Measurements from ENCODE around the gene KRTAP2-3. TPM values are rescaled to one million over a fixed set of nuclear protein-coding genes. Genes with fewer than 3 reads are reported as not detected.

Gene KRTAP2-3
- total RNA-seq, 1 donor from 2014 or later = not detected

DNA sequence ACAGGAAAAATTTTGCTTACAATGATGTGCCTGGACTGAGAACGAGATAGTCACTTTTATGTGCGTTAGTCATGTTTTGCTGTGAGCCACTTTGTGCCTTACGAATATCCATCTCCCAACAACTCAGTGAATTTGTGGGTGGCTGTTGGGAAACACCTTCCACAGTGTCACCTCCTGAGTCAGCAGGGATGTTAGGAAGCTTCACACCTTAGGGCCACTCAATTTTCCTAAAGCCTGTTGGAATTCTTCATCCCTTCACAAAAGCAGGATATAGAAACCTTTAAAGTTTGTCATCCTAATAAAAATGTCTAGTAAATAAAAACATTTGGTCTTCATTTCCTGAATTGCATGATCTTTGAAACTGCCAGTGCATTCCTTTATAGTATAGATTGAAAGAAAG lies 46.7 kb downstream of the KRTAP2-3 start:
- Mint-ChIP-seq H3K27me3 (ENCODE audit: low read depth) (peaks cover 18% of the 10 kb centered on the region), H3K4me1 (ENCODE audit: low read depth) (no peaks in the 10 kb centered on the region), H3K4me3 (ENCODE audit: low read depth) (no peak overlapping the region), H3K27ac (no peak overlapping the region), H3K9me3 (no peaks in the 10 kb centered on the region), H3K36me3 (ENCODE audit: low read depth) (no peaks in the 10 kb centered on the region)
- intact Hi-C loops (cut with micrococcal nuclease) = no loop called here
- DNase-seq (ENCODE audit: low spot score) = no peak

DNA sequence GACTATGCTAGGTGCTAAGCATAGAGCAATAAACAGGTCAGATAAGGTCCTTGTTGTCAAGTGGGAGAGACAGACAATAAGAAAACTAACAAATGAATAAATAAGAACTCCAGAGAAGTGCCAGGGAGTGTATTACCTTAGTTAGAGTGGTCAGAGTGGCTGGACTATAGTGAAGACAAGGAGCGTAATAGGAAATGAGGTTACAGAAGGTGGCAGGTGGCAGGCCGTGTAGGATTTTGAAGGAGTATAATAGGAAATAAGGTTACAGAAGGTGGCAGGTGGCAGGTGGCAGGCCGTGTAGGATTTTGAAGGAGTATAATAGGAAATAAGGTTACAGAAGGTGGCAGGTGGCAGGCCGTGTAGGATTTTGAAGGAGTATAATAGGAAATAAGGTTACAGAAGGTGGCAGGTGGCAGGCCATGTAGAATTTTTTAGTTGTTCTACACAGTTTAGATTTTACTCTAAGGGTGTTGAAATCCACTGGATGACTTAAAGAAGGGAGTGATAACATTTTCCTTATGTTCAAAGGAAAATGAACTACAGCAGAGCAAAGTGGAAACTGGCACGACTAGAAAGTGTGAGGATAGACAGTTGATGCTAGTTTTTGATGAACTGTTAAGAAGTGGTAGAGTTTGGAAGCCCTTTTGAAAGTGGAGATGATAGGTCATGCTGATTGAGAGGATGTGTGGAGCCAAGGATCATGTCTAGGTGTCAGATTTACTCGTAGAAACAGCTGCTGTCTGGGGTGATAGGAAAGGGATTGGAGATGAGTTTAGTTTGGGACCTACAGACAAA lies 47.4 kb downstream of the KRTAP2-3 start:
- no peak for DNase-seq (ENCODE audit: low spot score)
- intact Hi-C loops (cut with micrococcal nuclease) = no loop called here

GRCh38 chr17:41010441-41010840 lies 49.5 kb downstream of the KRTAP2-3 start:
- H3K36me3 Mint-ChIP-seq (ENCODE audit: low read depth) = no peaks in the 10 kb centered on the region
- H3K9me3 Mint-ChIP-seq = no peaks in the 10 kb centered on the region
- H3K27ac Mint-ChIP-seq = no peak overlapping the region
- no peak overlapping the region for H3K4me3 Mint-ChIP-seq (ENCODE audit: low read depth)
- peaks cover 13% of the 10 kb centered on the region for H3K27me3 Mint-ChIP-seq (ENCODE audit: low read depth)
- H3K4me1 Mint-ChIP-seq (ENCODE audit: low read depth) = no peaks in the 10 kb centered on the region
- no peak for DNase-seq (ENCODE audit: low spot score)
- intact Hi-C loops (cut with micrococcal nuclease) = no loop called here

More for the DNA sequence above, 47.4 kb downstream of the KRTAP2-3 start:
- H3K27me3 Mint-ChIP-seq (ENCODE audit: low read depth) = peaks cover 15% of the 10 kb centered on the region
- no peak overlapping the region for H3K4me3 Mint-ChIP-seq (ENCODE audit: low read depth)
- no peaks in the 10 kb centered on the region for H3K36me3 Mint-ChIP-seq (ENCODE audit: low read depth)
- no peaks in the 10 kb centered on the region for H3K9me3 Mint-ChIP-seq
- H3K4me1 Mint-ChIP-seq (ENCODE audit: low read depth) = no peaks in the 10 kb centered on the region
- no peak overlapping the region for H3K27ac Mint-ChIP-seq

DNA sequence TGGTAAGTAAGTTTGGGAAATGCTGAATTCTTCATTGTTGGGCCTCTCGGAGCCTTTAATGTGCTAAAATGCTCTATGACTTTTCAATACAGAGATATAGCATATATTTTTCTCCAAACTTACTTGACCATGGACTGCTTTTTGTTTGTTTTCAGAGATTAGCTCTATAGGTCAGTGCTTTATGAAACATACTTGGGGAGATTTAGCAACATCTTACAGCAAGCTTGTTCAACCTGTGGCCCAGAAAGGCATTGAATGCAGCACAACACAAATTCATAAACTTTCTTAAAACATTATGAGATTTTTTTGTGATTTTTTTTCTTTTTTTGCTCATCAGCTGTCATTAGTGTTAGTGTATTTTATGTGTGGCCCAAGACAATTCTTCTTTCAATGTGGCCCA lies 50.0 kb downstream of the KRTAP2-3 start:
- no peak overlapping the region for H3K27ac Mint-ChIP-seq
- H3K4me3 Mint-ChIP-seq (ENCODE audit: low read depth) = no peak overlapping the region
- H3K36me3 Mint-ChIP-seq (ENCODE audit: low read depth) = no peaks in the 10 kb centered on the region
- H3K9me3 Mint-ChIP-seq = no peaks in the 10 kb centered on the region
- no peak for DNase-seq (ENCODE audit: low spot score)
- peaks cover 13% of the 10 kb centered on the region for H3K27me3 Mint-ChIP-seq (ENCODE audit: low read depth)
- no peaks in the 10 kb centered on the region for H3K4me1 Mint-ChIP-seq (ENCODE audit: low read depth)
- intact Hi-C loops (cut with micrococcal nuclease) = no loop called here

DNA sequence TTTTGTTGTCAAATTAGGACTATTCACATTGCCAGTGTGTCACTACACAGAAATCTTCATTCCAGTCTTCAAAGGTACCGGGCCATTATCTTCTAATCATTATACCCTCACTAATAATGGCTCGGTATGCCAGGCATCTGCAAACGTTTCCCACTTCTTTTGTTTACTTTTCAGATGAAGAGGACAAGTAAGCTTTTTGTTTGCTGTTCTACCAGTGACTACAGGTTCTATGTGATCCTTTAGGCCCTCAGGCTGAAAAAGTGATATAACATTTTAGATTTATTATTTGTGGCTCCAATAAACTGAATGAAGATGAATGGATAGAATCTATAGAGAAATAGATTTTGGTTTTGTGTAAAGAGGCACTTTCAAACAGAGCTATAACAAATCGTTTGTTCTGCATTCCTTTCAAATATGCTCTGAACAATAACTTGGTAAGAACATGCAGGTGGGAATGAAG lies 50.6 kb downstream of the KRTAP2-3 start:
- Mint-ChIP-seq H3K27ac (no peak overlapping the region), H3K4me3 (ENCODE audit: low read depth) (no peak overlapping the region), H3K4me1 (ENCODE audit: low read depth) (no peaks in the 10 kb centered on the region), H3K36me3 (ENCODE audit: low read depth) (no peaks in the 10 kb centered on the region), H3K9me3 (no peaks in the 10 kb centered on the region), H3K27me3 (ENCODE audit: low read depth) (peaks cover 13% of the 10 kb centered on the region)
- DNase-seq (ENCODE audit: low spot score) = no peak
- intact Hi-C loops (cut with micrococcal nuclease) = no loop called here

Other genes with a start within 250 kb of the KRTAP2-3 start
- 27.8 and 29.1 TPM in 2 replicates for gene KRT10, start 237.5 kb downstream of the KRTAP2-3 start, total RNA-seq
- gene KRT12, start 192.9 kb downstream of the KRTAP2-3 start, total RNA-seq = not detected in 2 replicates
- gene KRT20, start 174.9 kb downstream of the KRTAP2-3 start, total RNA-seq = not detected in 2 replicates
- gene KRT23, start 122.5 kb downstream of the KRTAP2-3 start, total RNA-seq = not detected in 2 replicates
- gene KRT39, start 93.2 kb downstream of the KRTAP2-3 start, total RNA-seq = not detected in 2 replicates
- not detected in 2 replicates for gene KRT40, start 75.8 kb downstream of the KRTAP2-3 start, total RNA-seq
- gene KRTAP3-3, start 66.0 kb downstream of the KRTAP2-3 start, total RNA-seq = not detected in 2 replicates
- not detected in 2 replicates for gene KRTAP3-2, start 60.2 kb downstream of the KRTAP2-3 start, total RNA-seq
- gene KRTAP3-1, start 51.0 kb downstream of the KRTAP2-3 start, total RNA-seq = not detected in 2 replicates
- gene KRTAP1-5, start 32.9 kb downstream of the KRTAP2-3 start, total RNA-seq = not detected in 2 replicates
- gene KRTAP1-4, start 29.9 kb downstream of the KRTAP2-3 start, total RNA-seq = not detected in 2 replicates
- not detected in 2 replicates for gene KRTAP1-3, start 25.2 kb downstream of the KRTAP2-3 start, total RNA-seq
- gene KRTAP1-1, start 18.7 kb downstream of the KRTAP2-3 start, total RNA-seq = not detected in 2 replicates
- not detected in 2 replicates for gene KRTAP2-1, start 12.8 kb downstream of the KRTAP2-3 start, total RNA-seq
- gene KRTAP2-2, start 4.9 kb downstream of the KRTAP2-3 start, total RNA-seq = not detected in 2 replicates
- not detected in 2 replicates for gene KRTAP2-4, start 5.8 kb upstream of the KRTAP2-3 start, total RNA-seq
- not detected in 2 replicates for gene KRTAP4-7, start 24.0 kb upstream of the KRTAP2-3 start, total RNA-seq
- not detected in 2 replicates for gene KRTAP4-8, start 38.0 kb upstream of the KRTAP2-3 start, total RNA-seq
- not detected in 2 replicates for gene KRTAP4-16, start 42.1 kb upstream of the KRTAP2-3 start, total RNA-seq
- gene KRTAP4-9, start 45.3 kb upstream of the KRTAP2-3 start, total RNA-seq = not detected in 2 replicates
- gene KRTAP4-11, start 58.3 kb upstream of the KRTAP2-3 start, total RNA-seq = not detected in 2 replicates
- gene KRTAP4-12, start 64.1 kb upstream of the KRTAP2-3 start, total RNA-seq = not detected in 2 replicates
- gene KRTAP4-6, start 80.4 kb upstream of the KRTAP2-3 start, total RNA-seq = not detected in 2 replicates
- gene KRTAP4-5, start 89.7 kb upstream of the KRTAP2-3 start, total RNA-seq = not detected in 2 replicates
- gene KRTAP4-4, start 100.6 kb upstream of the KRTAP2-3 start, total RNA-seq = not detected in 2 replicates
- gene KRTAP4-3, start 108.1 kb upstream of the KRTAP2-3 start, total RNA-seq = not detected in 2 replicates
- gene KRTAP4-2, start 118.1 kb upstream of the KRTAP2-3 start, total RNA-seq = not detected in 2 replicates
- not detected in 2 replicates for gene KRTAP4-1, start 124.8 kb upstream of the KRTAP2-3 start, total RNA-seq
- not detected in 2 replicates for gene KRTAP9-1, start 129.8 kb upstream of the KRTAP2-3 start, total RNA-seq
- not detected in 2 replicates for gene KRTAP9-2, start 166.5 kb upstream of the KRTAP2-3 start, total RNA-seq
- not detected in 2 replicates for gene KRTAP9-3, start 172.3 kb upstream of the KRTAP2-3 start, total RNA-seq
- not detected in 2 replicates for gene KRTAP9-8, start 177.9 kb upstream of the KRTAP2-3 start, total RNA-seq
- gene KRTAP9-4, start 189.6 kb upstream of the KRTAP2-3 start, total RNA-seq = not detected in 2 replicates
- not detected in 2 replicates for gene KRTAP9-9, start 195.3 kb upstream of the KRTAP2-3 start, total RNA-seq
- gene KRTAP9-6, start 205.3 kb upstream of the KRTAP2-3 start, total RNA-seq = not detected in 2 replicates
- not detected in 2 replicates for gene KRTAP9-7, start 215.6 kb upstream of the KRTAP2-3 start, total RNA-seq
- gene KRTAP29-1, start 242.7 kb upstream of the KRTAP2-3 start, total RNA-seq = not detected in 2 replicates
- gene KRTAP16-1, start 249.2 kb upstream of the KRTAP2-3 start, total RNA-seq = not detected in 2 replicates

All from activated T-helper 2 cell treated with anti-CD3 and anti-CD28 coated beads, Interferon-gamma antibody, Interleukin-2, Interleukin-4, amounts not matched to agents 10 μg/mL and 5 μg/mL and 100 μg/mL, durations not matched to agents 14 hours and 24 hours and 36 hours (primary cell).